Pancreas (tissue), 10 donors: ENCODE results near the gene TMEM212. TPM values are rescaled to one million over a fixed set of nuclear protein-coding genes. Genes with fewer than 3 reads are reported as not detected.
A peak's percentile ranks its signal among the peaks of the same experiment; 100 is the strongest.
"Not testable (repeated sequence)": the region's sequence is repeated elsewhere in the genome, so short reads cannot be mapped to it uniquely, and the experiment has no call there.

ENCODE experiments used
- ATAC-seq, 4 donors: fragments of 200-7000 bp; cut with Tn5 transposase; one replicate each; pipeline versions ENCODE4 v1.8.0 to v1.9.1; 2020; ENCODE audit warnings: mild to moderate bottlenecking in 4 of 4, moderate library complexity in 4 of 4
- DNase-seq, 6 donors: peaks; one replicate each; pipeline ENCODE4 v3.0.0-alpha.2; 2020
- FAIRE-seq: peaks from 2 replicates; lab custom pipeline; 2012; peaks lifted over from hg19 to GRCh38; lab: Jason Lieb, UNC
- H3K27ac ChIP-seq, 4 donors: fragments of 200-600 bp; sonication (generic); 1 replicate in 3 of 4; 2 replicates in 1 of 4; pipeline versions ENCODE4 v1.5.0 to v1.8.0; 2020
- H3K27me3 ChIP-seq, 4 donors: fragments of 200-600 bp; one replicate each; pipeline ENCODE4 v1.8.0; 2021
- H3K36me3 ChIP-seq, 3 donors: fragments of 200-600 bp; sonication (generic) in 1 of 3; one replicate each; pipeline versions ENCODE4 v1.5.0 to v1.8.0; 2020 to 2021
- H3K4me1 ChIP-seq, 3 donors: fragments of 200-600 bp; one replicate each; pipeline ENCODE4 v1.8.0; 2021
- H3K4me3 ChIP-seq, 4 donors: fragments of 200-600 bp; sonication (generic) in 2 of 4; one replicate each; pipeline versions ENCODE4 v1.5.0 to v1.8.0; 2020 to 2021
- H3K9me3 ChIP-seq, 4 donors: fragments of 200-600 bp; one replicate each; pipeline ENCODE4 v1.8.0; 2021
- WGBS, 2 donors: extraction: QIAGEN DNeasy Blood & Tissue Kit; methylation state at CpG; one replicate each; pipeline ENCODE4 v1.1.7; 2013; 5-methylcytosine and 5-hydroxymethylcytosine counted together
- intact Hi-C, 3 donors: fragments of 100-400 bp; cut with DNase I; formaldehyde crosslinking; loops; one replicate each; pipeline versions ENCODE4 v1.11.1 to v1.14.2; 2022
- polyA plus RNA-seq, 2 donors: library from polyadenylated mRNA; stranded (reverse); fragments of 200-250 nt; gene quantifications; one replicate each; pipeline ENCODE4 v1.2.3, GENCODE V29; 2013
- total RNA-seq, 6 donors: library from RNA; stranded (reverse); fragmentation: NEBNext Ultra II Directional in 4 of 6; extraction: Animal tissue kit (Norgen Biotek cat#: 25700) in 4 of 6; gene quantifications; one replicate each; pipeline versions ENCODE4 v1.2.1 to v1.2.4, GENCODE V29; 2021 to 2023
- TF ChIP-seq, protein P1 (sequence below), 4 donors: fragments of 200-600 bp; sonication (generic) in 3 of 4; IDR thresholded peaks; one replicate each; pipeline versions ENCODE4 v1.5.0 to v1.8.0; 2021; ENCODE audit warnings: antibody characterized with exemption in 4 of 4
- donor health status: healthy with polysubstance abuse.
- donor health status: DM: no; HTN: no; CAD: no; lungs with moderate emphysema.
- donor health status: DM: no; HTN: no; CAD: no.
- donor health status: control.
- donor health status: control.
- donor health status: Bipolar disorder and iron deficiency.
- donor health status: DM: yes; HTN: yes; CAD: no.
- donor health status: DM: no; HTN: no; CAD: no.
- donor health status: DM: no; HTN: no; CAD: no.
- donor health status: DM: yes; HTN: yes; CAD: no.

The TMEM212 gene
- total and polyA plus RNA-seq, 8 donors = not detected

- intact Hi-C loops = no loop called here
- WGBS, 2 donors = 82 to 90% methylated on average over 7 of the region's 7 CpGs
- no peak for DNase-seq
- Histone ChIP-seq H3K4me3 (no peak overlapping the region), H3K27me3 (no peaks in the 10 kb centered on the region), H3K36me3 (no peaks in the 10 kb centered on the region), H3K9me3 (no peaks in the 10 kb centered on the region), H3K27ac (no peak overlapping the region), H3K4me1 (no peaks in the 10 kb centered on the region)
- no peak for ATAC-seq
- TF ChIP-seq, protein P1, sequence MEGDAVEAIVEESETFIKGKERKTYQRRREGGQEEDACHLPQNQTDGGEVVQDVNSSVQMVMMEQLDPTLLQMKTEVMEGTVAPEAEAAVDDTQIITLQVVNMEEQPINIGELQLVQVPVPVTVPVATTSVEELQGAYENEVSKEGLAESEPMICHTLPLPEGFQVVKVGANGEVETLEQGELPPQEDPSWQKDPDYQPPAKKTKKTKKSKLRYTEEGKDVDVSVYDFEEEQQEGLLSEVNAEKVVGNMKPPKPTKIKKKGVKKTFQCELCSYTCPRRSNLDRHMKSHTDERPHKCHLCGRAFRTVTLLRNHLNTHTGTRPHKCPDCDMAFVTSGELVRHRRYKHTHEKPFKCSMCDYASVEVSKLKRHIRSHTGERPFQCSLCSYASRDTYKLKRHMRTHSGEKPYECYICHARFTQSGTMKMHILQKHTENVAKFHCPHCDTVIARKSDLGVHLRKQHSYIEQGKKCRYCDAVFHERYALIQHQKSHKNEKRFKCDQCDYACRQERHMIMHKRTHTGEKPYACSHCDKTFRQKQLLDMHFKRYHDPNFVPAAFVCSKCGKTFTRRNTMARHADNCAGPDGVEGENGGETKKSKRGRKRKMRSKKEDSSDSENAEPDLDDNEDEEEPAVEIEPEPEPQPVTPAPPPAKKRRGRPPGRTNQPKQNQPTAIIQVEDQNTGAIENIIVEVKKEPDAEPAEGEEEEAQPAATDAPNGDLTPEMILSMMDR (IDR thresholded peaks at IDR 0.05) = no peak
- no peak for FAIRE-seq
Measured at GRCh38 chr3:171901615-171902312, 58.6 kb downstream of the TMEM212 start.

DNA sequence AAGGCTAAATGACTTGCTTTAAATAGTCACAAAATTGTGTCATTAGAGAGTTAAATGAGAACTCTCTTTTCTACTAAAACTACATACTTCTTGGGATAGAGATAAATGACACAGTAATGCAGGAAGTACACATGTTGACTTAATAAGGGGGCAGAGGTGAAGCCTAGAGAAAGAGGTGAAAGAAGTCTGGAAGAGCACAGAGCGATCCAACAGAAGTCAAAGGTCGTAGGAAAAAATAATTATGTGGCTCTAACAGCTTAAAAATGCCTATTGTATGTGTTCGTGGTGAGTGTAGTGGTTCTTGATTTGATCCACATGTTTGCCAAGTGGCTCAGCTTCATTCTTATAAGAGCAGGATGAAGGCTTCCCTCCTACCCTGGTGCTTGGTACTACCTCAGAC lies 61.7 kb downstream of the TMEM212 start:
- no peaks in the 10 kb centered on the region for H3K4me1 ChIP-seq
- intact Hi-C loops = no loop called here
- H3K36me3 ChIP-seq = no peaks in the 10 kb centered on the region
- 66% methylated on average over 3 of the region's 3 CpGs for WGBS, 2 donors
- no peaks in the 10 kb centered on the region for H3K9me3 ChIP-seq
- no peak for FAIRE-seq
- TF ChIP-seq, protein P1 (IDR thresholded peaks at IDR 0.05) = no peak
- H3K4me3 ChIP-seq = no peak overlapping the region
- H3K27ac ChIP-seq = no peak overlapping the region
- H3K27me3 ChIP-seq = no peaks in the 10 kb centered on the region
- DNase-seq = no peak
- no peak for ATAC-seq

DNA sequence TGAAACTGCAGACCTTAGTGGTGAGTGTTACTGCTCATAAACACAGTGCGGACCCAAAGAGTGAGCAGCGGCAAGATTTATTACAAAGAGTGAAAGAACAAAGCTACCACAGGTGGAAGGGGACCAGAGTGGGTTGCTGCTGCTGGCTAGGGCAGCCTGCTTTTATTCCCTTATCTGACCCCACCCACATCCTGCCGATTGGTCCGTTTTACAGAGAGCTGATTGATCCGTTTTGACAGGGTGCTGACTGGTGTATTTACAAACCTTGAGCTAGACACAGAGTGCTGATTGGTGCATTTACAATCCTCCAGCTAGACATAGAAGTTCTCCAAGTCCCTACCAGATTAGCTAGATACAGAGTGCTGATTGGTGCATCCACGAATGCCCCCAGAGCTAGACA lies 63.4 kb downstream of the TMEM212 start:
- H3K4me1 ChIP-seq, ATAC-seq, H3K9me3 ChIP-seq, H3K27ac ChIP-seq, DNase-seq, H3K27me3 ChIP-seq, FAIRE-seq, H3K36me3 ChIP-seq, H3K4me3 ChIP-seq, intact Hi-C loops: not testable (repeated sequence)
- WGBS, 2 donors = 79 to 88% methylated on average over 6 of the region's 6 CpGs

DNA sequence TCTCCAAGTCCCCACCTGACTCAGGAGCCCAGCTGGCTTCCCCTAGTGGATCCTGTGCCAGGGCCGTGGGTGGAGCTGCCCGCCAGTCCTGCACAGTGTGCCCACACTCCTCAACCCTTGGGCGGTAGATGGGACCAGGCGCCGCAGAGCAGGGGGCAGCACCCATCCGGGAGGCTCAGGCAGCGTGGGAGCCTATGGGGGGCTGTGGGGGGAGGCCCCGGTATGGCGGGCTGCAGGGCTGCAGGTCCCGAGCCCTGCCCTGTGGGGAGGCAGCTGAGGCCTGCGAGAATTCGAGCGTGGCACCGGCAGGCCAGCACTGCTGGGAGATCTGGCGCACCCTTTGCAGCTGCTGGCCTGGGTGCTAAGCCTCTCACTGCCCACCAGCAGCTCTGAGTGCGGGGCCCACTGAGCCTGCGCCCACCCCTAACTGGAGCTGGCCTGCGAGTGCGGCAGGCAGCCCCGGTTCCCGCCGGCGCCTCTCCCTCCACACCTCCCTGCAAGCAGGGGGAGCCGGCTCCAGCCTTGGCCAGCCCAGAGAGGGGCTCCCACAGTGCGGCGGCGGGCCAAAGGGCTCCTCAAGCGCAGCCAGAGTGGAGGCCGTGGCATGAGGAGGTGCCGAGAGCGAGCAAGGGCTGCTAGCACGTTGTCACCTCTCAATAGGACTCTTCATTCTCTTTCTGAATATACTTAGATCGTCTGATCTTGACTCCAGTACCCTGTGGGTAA lies 64.0 kb downstream of the TMEM212 start:
- 87 to 95% methylated on average over 32 to 33 of the region's 33 CpGs for WGBS, 2 donors
- Histone ChIP-seq H3K36me3 (no peaks in the 10 kb centered on the region), H3K27ac (no peak overlapping the region), H3K27me3 (no peaks in the 10 kb centered on the region), H3K9me3 (no peaks in the 10 kb centered on the region), H3K4me1 (no peaks in the 10 kb centered on the region), H3K4me3 (no peak overlapping the region)
- peak in 2 of 6 donors; percentile 8 to 54 for DNase-seq
- intact Hi-C loops = no loop called here
- no peak for FAIRE-seq
- ATAC-seq = no peak
- TF ChIP-seq, protein P1 (IDR thresholded peaks at IDR 0.05) = no peak

GRCh38 chr3:171907761-171908160 lies 64.6 kb downstream of the TMEM212 start:
- Histone ChIP-seq H3K27me3 (no peaks in the 10 kb centered on the region), H3K9me3 (no peaks in the 10 kb centered on the region), H3K4me3 (no peak overlapping the region), H3K4me1 (no peaks in the 10 kb centered on the region), H3K27ac (no peak overlapping the region), H3K36me3 (no peaks in the 10 kb centered on the region)
- DNase-seq (no peak), ATAC-seq (no peak), FAIRE-seq (no peak)
- TF ChIP-seq, protein P1 (IDR thresholded peaks at IDR 0.05) = no peak
- WGBS, 2 donors = 61 to 80% methylated on average over 2 of the region's 2 CpGs
- intact Hi-C loops = no loop called here
